IMR-90 (cell line): ENCODE data around the gene PSMB2. TPM values are rescaled to one million over a fixed set of nuclear protein-coding genes. Genes with fewer than 3 reads are reported as not detected.

Source experiments
- polyA plus RNA-seq, 3 experiments: library from polyadenylated mRNA; depleted of rRNA; stranded (reverse); fragments of >200 nt; gene quantifications; 2 replicates each; pipeline ENCODE4 v1.2.3, GENCODE V29; 2012; ENCODE audit warnings: low replicate concordance in 1 of 3
- total RNA-seq: library from RNA; depleted of rRNA; stranded (reverse); fragments of >200 nt; gene quantifications from 2 replicates; pipeline ENCODE4 v1.2.3, GENCODE V29; 2012; rRNA removed

Gene PSMB2
- total and polyA plus RNA-seq, 2 of the 4 experiments (the other 2 are of a cell fraction) = 23.8 to 86.2 TPM

Other genes starting within 250 kb of the PSMB2 start
- 38.0 and 49.8 TPM in 2 replicates for gene KIAA0319L, start 84.1 kb downstream of the PSMB2 start, total RNA-seq
- gene KIAA0319L, start 84.1 kb downstream of the PSMB2 start, polyA plus RNA-seq (2012; rRNA removed) = 33.9 and 38.0 TPM in 2 replicates
- gene NCDN, start 83.7 kb downstream of the PSMB2 start, total RNA-seq = 9.7 and 10.0 TPM in 2 replicates
- gene NCDN, start 83.7 kb downstream of the PSMB2 start, polyA plus RNA-seq (2012; rRNA removed) = 38.8 and 39.0 TPM in 2 replicates
- gene TFAP2E, start 68.2 kb downstream of the PSMB2 start, total RNA-seq = under 0.01 TPM in 2 replicates
- 0.09 and 0.19 TPM in 2 replicates for gene TFAP2E, start 68.2 kb downstream of the PSMB2 start, polyA plus RNA-seq (2012; rRNA removed)
- 16.7 and 20.0 TPM in 2 replicates for gene C1orf216, start 77.4 kb upstream of the PSMB2 start, total RNA-seq
- gene C1orf216, start 77.4 kb upstream of the PSMB2 start, polyA plus RNA-seq (2012; rRNA removed) = 10.1 and 13.4 TPM in 2 replicates
- gene CLSPN, start 128.5 kb upstream of the PSMB2 start, total RNA-seq = 14.3 and 14.4 TPM in 2 replicates
- gene CLSPN, start 128.5 kb upstream of the PSMB2 start, polyA plus RNA-seq (2012; rRNA removed) = 4.9 and 6.2 TPM in 2 replicates
- 8.2 and 8.6 TPM in 2 replicates for gene AGO4, start 166.5 kb upstream of the PSMB2 start, total RNA-seq
- gene AGO4, start 166.5 kb upstream of the PSMB2 start, polyA plus RNA-seq (2012; rRNA removed) = 4.8 and 9.2 TPM in 2 replicates
- 17.2 and 21.5 TPM in 2 replicates for gene AGO1, start 241.7 kb upstream of the PSMB2 start, total RNA-seq
- gene AGO1, start 241.7 kb upstream of the PSMB2 start, polyA plus RNA-seq (2012; rRNA removed) = 11.3 TPM in 2 replicates